Measurements from ENCODE around the gene OTUD1.

Gene OTUD1

GRCh38 chr10:23467548-23467947 lies 28.7 kb downstream of the OTUD1 start:
- no peak for DNase-seq (ENCODE audit: low spot score)

GRCh38 chr10:23469596-23470237 lies 30.8 kb downstream of the OTUD1 start:
- no peak for DNase-seq (ENCODE audit: low spot score)

- no peak for DNase-seq (ENCODE audit: low spot score)
Observed at GRCh38 chr10:23472181-23472580, 33.3 kb downstream of the OTUD1 start.

GRCh38 chr10:23474081-23474480 lies 35.2 kb downstream of the OTUD1 start:
- no peak for DNase-seq (ENCODE audit: low spot score)

GRCh38 chr10:23474626-23475025 lies 35.8 kb downstream of the OTUD1 start:
- no peak for DNase-seq (ENCODE audit: low spot score)

GRCh38 chr10:23478570-23478969 lies 39.7 kb downstream of the OTUD1 start:
- no peak for DNase-seq (ENCODE audit: low spot score)

GRCh38 chr10:23479798-23480473 lies 41.1 kb downstream of the OTUD1 start:
- no peak for DNase-seq (ENCODE audit: low spot score)

- DNase-seq (ENCODE audit: low spot score): no peak
Observed at GRCh38 chr10:23481363-23481961, 42.6 kb downstream of the OTUD1 start.

GRCh38 chr10:23490115-23490514 lies 51.2 kb downstream of the OTUD1 start:
- DNase-seq (ENCODE audit: low spot score): no peak
